ENCODE measurements around the gene SYP.

SYP gene

GRCh38 chrX:49139713-49140112, 60.3 kb downstream of the SYP start:
- Histone ChIP-seq H3K27ac (no peak overlapping the region), H3K36me3 (ENCODE audit: insufficient read depth, low read length) (no peaks in the 10 kb centered on the region), H3K9ac (ENCODE audit: insufficient read length) (no peak overlapping the region), H3K9me3 (ENCODE audit: low read depth, low read length) (no peaks in the 10 kb centered on the region), H3K4me3 (no peak overlapping the region)
- DNase-seq (ENCODE audit: low read depth, low spot score): no peak
- TF ChIP-seq FOXP2 (optimal IDR thresholded peaks at IDR 0.05; ENCODE audit: control extremely low read depth, extremely low read length, insufficient read depth): no peak
- TF ChIP-seq EZH2 (IDR thresholded peaks at IDR 0.05): no peak
- no peak for TF ChIP-seq POLR2AphosphoS5 (IDR thresholded peaks at IDR 0.05; ENCODE audit: borderline replicate concordance, low read depth, low read length)

All from SK-N-MC (cell line).